A673 (cell line): ENCODE measurements around the gene PSMD13. TPM values are rescaled to one million over a fixed set of nuclear protein-coding genes. Genes with fewer than 3 reads are reported as not detected.

Experiments
- BruUV-seq: library from RNA; stranded (reverse); fragments of 400-500 nt; replicated peaks from 2 replicates; lab custom pipeline; 2021; lab: Mats Ljungman, UMichigan
- CTCF ChIA-PET: fragments of 300-600 bp; sonication (Branson Sonifier 250); formaldehyde crosslinking; loops from one replicate; lab custom pipeline; 2022; ENCODE audit warnings: antibody characterized with exemption; lab: Charles Lee
- POLR2A ChIA-PET: fragments of 300-600 bp; sonication (Branson Sonifier 250); formaldehyde crosslinking; loops from one replicate; lab custom pipeline; 2022; ENCODE audit warnings: antibody characterized with exemption; ENCODE audit not compliant: low non-redundant PET; lab: Charles Lee
- DNase-seq: peaks from one replicate; pipeline ENCODE4 v3.0.0-alpha.2; 2015; ENCODE audit warnings: low spot score
- H3K27ac ChIP-seq: fragments of 200-600 bp; sonication (generic); 2 replicates; pipeline ENCODE4 v1.5.1; 2016; ENCODE audit warnings: mixed run types, low read depth, mild to moderate bottlenecking, mixed read lengths, antibody characterized with exemption, low read length; ENCODE audit not compliant: poor library complexity, severe bottlenecking
- H3K27me3 ChIP-seq: fragments of 200-600 bp; sonication (generic); replicated peaks from 2 replicates; pipeline ENCODE4 v1.6.1; 2017; ENCODE audit warnings: mixed run types, low read depth, mild to moderate bottlenecking, mixed read lengths, antibody characterized with exemption, low read length; ENCODE audit not compliant: insufficient read depth, poor library complexity
- H3K36me3 ChIP-seq: fragments of 200-600 bp; sonication (generic); 2 replicates; pipeline ENCODE4 v1.6.1; 2016; ENCODE audit warnings: mixed run types, mild to moderate bottlenecking, mixed read lengths, antibody characterized with exemption, low read length; ENCODE audit not compliant: insufficient read depth, poor library complexity, severe bottlenecking
- H3K4me1 ChIP-seq: fragments of 200-600 bp; sonication (generic); 2 replicates; pipeline ENCODE4 v1.6.1; 2017; ENCODE audit warnings: mixed run types, mild to moderate bottlenecking, mixed read lengths, antibody characterized with exemption, low read length; ENCODE audit not compliant: insufficient read depth, poor library complexity, severe bottlenecking
- H3K4me3 ChIP-seq: fragments of 200-600 bp; sonication (generic); 2 replicates; pipeline ENCODE4 v1.5.1; 2016; ENCODE audit warnings: low read depth, mixed run types, mild to moderate bottlenecking, mixed read lengths, low read length; ENCODE audit not compliant: poor library complexity, severe bottlenecking
- H3K9me3 ChIP-seq: fragments of 200-600 bp; sonication (generic); 2 replicates; pipeline ENCODE4 v1.6.1; 2016; ENCODE audit warnings: mixed run types, low read depth, mild to moderate bottlenecking, mixed read lengths, antibody characterized with exemption, low read length; ENCODE audit not compliant: poor library complexity, severe bottlenecking
- EZH2 ChIP-seq: fragments of 200-600 bp; sonication (generic); IDR thresholded peaks from 2 replicates; pipeline ENCODE4 v1.6.1; 2017; ENCODE audit warnings: borderline replicate concordance, low read depth, mild to moderate bottlenecking, mixed read lengths, antibody characterized with exemption, low read length; ENCODE audit not compliant: poor library complexity, severe bottlenecking
- intact Hi-C: fragments of 100-400 bp; cut with micrococcal nuclease; formaldehyde crosslinking; loops from one replicate; pipeline ENCODE4 v1.10.0; 2022; ENCODE audit not compliant: unreplicated experiment
- total RNA-seq: library from RNA; stranded (reverse); gene quantifications from 2 replicates; pipeline ENCODE4 v1.2.3, GENCODE V29; 2021
- TF ChIP-seq, protein P1 (sequence below): fragments of 300-800, 200-600 bp; sonication (generic); conservative IDR thresholded peaks from 2 replicates; pipeline ENCODE4 v1.5.1; 2017; ENCODE audit warnings: low read depth, mild to moderate bottlenecking, antibody characterized with exemption, low read length, moderate library complexity, mixed read lengths

The PSMD13 gene
- total RNA-seq, 1 experiment from 2014 or later = 199 TPM

DNA sequence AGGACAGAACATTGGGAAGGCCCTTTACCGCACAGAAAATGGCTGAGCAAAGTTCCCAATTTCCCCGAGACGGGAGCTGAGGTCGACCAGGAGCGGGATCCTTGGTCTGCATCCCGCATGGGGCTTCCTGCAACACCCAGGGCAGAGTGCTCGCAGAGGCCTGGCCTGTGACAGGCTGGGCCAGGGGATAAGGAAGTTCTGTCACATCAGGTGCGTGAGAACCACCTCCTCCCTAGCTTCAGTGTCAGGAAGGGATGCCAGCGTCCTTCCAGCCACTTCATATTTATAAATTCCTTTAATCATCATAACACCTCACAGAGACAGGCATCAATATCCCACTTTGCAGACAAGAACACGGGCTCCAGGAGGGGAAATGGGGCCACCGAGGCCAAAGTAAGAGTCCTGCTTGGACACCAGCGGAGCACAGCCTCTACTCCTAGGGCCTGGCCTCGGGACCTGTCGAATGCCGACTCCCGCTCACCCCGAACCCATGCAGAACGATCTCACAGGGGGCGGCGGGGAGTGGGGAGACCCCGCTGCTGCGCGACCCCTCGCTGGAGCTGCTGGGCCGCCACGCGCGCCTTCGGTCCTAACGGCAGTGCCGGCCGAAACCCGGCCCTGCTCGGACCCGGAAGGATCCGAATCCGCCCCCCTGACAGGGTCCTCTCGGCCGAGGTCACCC is 30.1 kb upstream of the PSMD13 start:
- POLR2A ChIA-PET = no interaction called here

DNA sequence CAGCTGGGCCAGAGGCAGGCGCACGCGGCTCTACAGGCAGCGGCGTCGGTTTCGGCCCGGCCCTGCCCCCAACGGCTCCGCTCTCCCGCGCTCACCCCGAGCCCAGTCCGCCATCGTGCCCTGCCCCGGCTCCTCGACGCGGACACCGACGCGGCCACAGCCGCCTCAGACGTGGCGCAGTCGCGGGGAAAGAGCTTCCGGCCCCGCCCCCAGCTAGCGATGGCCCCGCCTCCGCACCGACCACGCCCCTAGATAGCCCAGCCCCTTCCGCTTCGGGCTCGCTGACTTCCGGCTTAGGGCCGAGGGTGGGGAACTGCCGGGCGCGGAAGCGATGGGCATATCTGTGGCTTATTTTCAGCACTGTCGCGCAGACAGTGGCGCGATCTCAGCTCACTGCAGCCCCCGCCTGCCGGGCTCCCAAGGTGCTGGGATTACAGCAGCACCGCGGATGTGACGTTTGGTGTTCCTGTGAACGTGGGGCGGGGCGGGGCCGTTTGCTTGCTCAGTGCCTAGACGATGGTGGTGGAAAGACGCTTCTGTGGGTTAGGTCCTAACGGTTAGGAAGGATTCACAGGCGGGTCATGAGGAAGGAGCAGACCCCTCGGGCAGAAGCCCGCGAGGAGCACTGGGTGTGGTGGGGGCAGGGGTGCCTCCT is 29.4 kb upstream of the PSMD13 start, which contains the start of the genes BET1L and RIC8A:
Gene BET1L (minus strand): TSS at position 192 of the 655 bp plus-strand sequence. CDS start 78 bp downstream, at position 114.
Gene RIC8A (plus strand): TSS at position 501 of the 655 bp plus-strand sequence. CDS start 1,147 bp downstream, outside the sequence.
- CTCF ChIA-PET = interaction anchor here (0.7 kb wide), 1 partner anchor 9 kb away, joined by 3 read pairs; no protein-coding TSS in a partner anchor
- BruUV-seq = no TSS peak
- Histone ChIP-seq H3K27me3 (no peaks in the 10 kb centered on the region), H3K9me3 (no peaks in the 10 kb centered on the region), H3K4me1 (peaks cover 13% of the 10 kb centered on the region), H3K36me3 (peaks cover 32% of the 10 kb centered on the region), H3K4me3 (peak within 1 kb of the TSS; percentile 69), H3K27ac (peak within 1 kb of the TSS; percentile 98)
- POLR2A ChIA-PET = no interaction called here
- intact Hi-C loops = loop anchor here (5.0 to 10.0 kb wide), 2 partner anchors 150 to 237 kb away; partner anchors contain the start of gene ANO9
- peak; percentile 98 for DNase-seq
- TF ChIP-seq, protein P1, sequence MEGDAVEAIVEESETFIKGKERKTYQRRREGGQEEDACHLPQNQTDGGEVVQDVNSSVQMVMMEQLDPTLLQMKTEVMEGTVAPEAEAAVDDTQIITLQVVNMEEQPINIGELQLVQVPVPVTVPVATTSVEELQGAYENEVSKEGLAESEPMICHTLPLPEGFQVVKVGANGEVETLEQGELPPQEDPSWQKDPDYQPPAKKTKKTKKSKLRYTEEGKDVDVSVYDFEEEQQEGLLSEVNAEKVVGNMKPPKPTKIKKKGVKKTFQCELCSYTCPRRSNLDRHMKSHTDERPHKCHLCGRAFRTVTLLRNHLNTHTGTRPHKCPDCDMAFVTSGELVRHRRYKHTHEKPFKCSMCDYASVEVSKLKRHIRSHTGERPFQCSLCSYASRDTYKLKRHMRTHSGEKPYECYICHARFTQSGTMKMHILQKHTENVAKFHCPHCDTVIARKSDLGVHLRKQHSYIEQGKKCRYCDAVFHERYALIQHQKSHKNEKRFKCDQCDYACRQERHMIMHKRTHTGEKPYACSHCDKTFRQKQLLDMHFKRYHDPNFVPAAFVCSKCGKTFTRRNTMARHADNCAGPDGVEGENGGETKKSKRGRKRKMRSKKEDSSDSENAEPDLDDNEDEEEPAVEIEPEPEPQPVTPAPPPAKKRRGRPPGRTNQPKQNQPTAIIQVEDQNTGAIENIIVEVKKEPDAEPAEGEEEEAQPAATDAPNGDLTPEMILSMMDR = no peak
- no peak for TF ChIP-seq EZH2

More for the DNA sequence above, 30.1 kb upstream of the PSMD13 start:
- Histone ChIP-seq H3K4me1 (peaks cover 13% of the 10 kb centered on the region), H3K27ac (peak overlapping the region; percentile 98), H3K36me3 (peaks cover 25% of the 10 kb centered on the region), H3K4me3 (peak overlapping the region; percentile 69), H3K9me3 (no peaks in the 10 kb centered on the region), H3K27me3 (no peaks in the 10 kb centered on the region)
- TSS peak; percentile 28 for BruUV-seq
- CTCF ChIA-PET = no interaction called here
- TF ChIP-seq, protein P1 = no peak
- TF ChIP-seq EZH2 = no peak
- intact Hi-C loops = loop anchor here (5.0 to 10.0 kb wide), 2 partner anchors 151 to 238 kb away; partner anchors contain the start of gene ANO9
- no peak for DNase-seq

DNA sequence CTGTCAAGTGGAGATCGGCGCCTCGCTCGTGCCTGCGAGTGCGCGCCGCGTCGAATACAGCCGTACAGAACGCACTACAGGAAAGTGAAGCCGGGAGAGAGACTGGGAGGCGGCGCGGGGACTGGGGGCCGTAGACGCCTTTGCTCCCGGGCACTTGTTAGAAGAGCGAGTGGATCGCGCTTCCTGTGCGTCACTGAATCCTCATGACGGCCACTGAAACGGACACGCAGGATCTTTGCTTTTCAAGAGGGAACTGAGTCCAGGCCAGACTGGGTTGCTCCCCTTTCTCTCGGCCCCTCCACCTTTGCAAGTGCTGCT is 29.0 kb upstream of the PSMD13 start:
- peak overlapping the region; percentile 69 for H3K4me3 ChIP-seq
- ChIA-PET CTCF (interaction anchor here (0.7 kb wide), 1 partner anchor 9 kb away, joined by 3 read pairs; no protein-coding TSS in a partner anchor), POLR2A (no interaction called here)
- intact Hi-C loops = loop anchor here (5.0 to 10.0 kb wide), 2 partner anchors 149 to 237 kb away; partner anchors contain the start of gene ANO9
- no peak for DNase-seq
- H3K27ac ChIP-seq = peak overlapping the region; percentile 98
- H3K4me1 ChIP-seq = peaks cover 13% of the 10 kb centered on the region
- TF ChIP-seq EZH2 = no peak
- TF ChIP-seq, protein P1 = no peak
- no peaks in the 10 kb centered on the region for H3K9me3 ChIP-seq
- no peaks in the 10 kb centered on the region for H3K27me3 ChIP-seq
- peaks cover 37% of the 10 kb centered on the region for H3K36me3 ChIP-seq
- TSS peak; percentile 87 for BruUV-seq
